HG02938 (cell line): ENCODE measurements around the gene PAF1.
"Not testable (repeated sequence)": the region's sequence is repeated elsewhere in the genome, so short reads cannot be mapped to it uniquely, and the experiment has no call there.

Experiments
- ATAC-seq: cut with Tn5 transposase; IDR thresholded peaks from one replicate; pipeline ENCODE4 v1.9.1; 2021; ENCODE audit warnings: mild to moderate bottlenecking, moderate library complexity; ENCODE audit not compliant: unreplicated experiment

The PAF1 gene

DNA sequence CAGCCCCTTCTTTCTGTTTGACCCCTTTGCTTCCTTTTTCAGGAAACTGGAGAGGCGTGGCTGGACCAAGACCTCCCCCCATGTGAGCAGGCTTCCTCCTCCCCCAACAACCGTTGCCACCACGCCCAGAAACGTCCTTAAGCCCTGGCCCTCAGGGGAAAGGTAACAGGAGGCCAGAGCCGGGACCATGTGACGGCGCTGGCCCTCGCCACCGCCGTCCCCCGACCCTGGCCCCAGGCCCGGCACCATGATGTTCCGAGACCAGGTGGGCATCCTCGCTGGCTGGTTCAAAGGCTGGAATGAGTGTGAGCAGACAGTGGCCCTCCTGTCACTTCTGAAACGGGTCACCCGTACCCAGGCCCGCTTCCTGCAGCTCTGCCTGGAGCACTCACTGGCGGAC, 34.3 kb downstream of the PAF1 start:
- no peak for ATAC-seq

DNA sequence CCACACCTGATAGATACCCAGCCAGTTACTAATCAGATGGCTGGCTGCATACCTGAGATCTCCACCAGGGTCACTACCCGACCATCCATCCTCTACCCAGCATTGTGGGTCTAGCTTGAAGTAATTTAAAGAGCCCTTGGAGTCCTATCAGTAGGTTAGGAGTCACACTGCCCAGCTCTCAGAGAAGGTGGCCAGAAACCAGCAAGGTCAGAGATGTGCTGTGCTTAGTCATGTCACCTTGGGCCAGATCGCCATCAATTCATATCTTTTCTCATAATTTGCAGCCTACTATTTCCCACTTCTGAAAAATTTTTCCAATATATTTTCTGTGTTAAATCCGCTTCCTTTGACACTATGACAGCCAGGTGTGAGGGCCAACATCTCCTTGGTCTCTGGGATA, 34.8 kb downstream of the PAF1 start:
- no peak for ATAC-seq

GRCh38 chr19:39355253-39355652, 35.7 kb downstream of the PAF1 start:
- ATAC-seq: no peak

GRCh38 chr19:39352381-39353255, 38.3 kb downstream of the PAF1 start:
- no peak for ATAC-seq

DNA sequence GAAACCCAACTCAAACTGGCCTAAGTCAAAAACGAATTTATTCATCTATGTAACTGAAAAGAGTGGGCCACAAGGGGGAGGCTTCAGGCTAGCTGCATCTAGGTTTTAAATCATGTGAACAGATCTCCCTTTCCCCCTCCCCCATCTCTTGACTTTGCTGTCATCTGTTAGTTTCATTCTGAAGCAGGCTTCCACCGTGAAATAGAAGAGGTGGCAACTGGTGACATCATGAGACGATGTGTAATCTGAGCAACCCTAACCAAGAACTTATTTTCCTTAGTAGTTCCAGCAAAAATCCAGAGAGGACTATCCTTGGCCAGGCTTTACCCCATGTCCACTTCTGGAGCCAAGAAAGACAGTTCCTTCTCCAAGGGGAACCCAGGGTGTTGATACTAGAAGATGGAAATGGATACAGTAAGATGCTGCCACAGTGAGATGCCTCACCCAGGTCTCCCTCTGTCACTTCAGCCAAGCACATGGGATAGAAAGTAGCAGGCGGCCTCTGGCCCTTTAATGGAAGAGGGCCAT, 39.3 kb downstream of the PAF1 start:
- peak; percentile 77 for ATAC-seq

DNA sequence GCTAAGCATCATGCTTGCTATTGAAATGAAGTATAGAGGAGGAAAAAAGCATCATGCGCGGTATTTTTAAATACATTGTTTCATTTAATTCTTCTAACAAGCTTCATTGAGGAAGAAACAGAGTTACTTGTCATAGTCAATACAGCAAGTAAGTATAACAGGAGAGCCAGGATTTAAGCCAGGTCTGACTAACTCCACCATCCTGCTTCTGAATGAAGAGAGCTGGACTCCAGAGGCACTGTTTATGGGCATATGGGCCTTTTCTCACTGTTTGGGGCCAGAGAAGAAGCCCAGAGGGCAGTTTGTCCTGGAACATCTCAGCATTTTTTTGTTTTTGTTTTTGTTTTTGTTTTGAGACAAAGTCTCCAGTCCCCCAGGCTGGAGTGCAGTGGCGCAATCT, 40.8 kb downstream of the PAF1 start:
- ATAC-seq: no peak

DNA sequence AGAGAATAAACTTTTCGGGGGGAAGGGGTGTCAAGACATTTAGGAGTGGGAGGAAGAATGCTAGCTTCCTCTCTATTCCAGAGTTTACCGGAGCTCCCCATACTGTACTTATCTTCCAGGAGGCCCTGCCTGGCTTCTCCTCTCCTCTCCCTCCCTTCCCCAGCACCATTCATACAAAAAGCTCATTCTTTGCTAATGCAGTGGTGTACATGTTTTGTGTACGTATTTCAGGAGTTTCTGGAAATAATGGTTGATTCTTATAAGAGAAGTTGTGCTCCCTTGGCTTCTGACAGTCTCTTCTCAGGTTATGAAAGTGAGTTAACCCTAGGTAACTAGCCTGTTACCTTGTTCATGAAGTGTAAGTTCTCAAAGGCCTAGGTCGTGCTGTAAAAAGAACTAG, 41.6 kb downstream of the PAF1 start:
- ATAC-seq: no peak

DNA sequence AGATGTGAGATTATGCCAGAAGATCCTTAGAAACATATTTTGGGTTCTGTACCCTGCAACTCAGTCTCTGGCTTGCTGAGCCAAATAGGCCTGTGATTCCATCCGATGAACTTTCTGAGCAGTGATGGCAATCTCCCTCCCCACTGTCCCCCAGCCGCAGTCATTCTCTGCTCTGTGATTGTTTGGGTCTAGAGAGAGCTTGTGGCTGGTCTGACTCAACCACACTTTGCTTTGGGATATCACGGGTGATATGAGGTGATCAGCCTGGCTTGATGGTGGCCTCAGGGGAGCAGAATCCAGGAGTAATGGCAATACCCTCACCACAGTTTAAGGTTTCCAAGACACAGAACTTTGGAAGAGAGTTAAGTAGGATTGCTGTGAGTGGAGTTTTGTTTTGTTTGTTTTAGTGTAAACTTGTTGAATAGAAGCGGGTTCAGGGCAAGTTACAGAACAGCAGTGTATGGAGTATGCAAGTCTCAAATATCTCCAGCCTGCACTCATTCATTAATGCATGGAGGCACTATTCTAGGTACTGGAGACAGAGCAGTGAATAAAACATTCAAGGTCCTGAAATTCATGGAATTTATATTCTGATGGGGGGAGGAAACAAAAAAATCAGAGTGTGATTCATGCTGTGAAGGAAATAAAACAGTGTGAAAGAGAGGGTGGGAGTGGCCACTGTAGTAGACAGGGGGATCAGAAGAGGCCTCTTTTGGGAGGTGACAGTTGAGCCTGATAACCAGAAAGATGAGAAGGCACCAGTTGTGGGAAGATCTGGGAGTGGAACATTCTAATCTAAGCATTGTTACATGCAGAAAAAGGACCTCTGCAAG, 43.4 kb downstream of the PAF1 start:
- ATAC-seq: no peak

DNA sequence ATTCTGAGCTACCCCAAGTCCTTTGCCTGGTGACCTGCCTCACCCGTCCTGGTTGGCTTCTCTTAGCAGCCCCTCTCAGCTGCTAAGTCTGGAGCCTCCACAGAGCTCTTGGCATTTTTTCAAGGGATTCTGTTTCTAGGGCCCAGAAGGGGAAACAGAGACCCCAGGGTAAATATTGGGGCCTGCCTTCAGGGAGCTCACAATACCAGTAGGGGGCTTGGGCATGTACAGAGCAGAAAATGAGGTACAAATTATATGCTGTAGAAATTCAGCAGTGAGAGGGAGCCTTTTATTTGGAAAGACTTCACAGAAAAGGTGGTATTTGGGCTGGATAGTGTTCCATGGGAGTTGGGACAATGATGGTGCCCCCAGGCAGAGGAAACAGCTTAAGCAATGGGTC, 45.0 kb downstream of the PAF1 start:
- no peak for ATAC-seq

DNA sequence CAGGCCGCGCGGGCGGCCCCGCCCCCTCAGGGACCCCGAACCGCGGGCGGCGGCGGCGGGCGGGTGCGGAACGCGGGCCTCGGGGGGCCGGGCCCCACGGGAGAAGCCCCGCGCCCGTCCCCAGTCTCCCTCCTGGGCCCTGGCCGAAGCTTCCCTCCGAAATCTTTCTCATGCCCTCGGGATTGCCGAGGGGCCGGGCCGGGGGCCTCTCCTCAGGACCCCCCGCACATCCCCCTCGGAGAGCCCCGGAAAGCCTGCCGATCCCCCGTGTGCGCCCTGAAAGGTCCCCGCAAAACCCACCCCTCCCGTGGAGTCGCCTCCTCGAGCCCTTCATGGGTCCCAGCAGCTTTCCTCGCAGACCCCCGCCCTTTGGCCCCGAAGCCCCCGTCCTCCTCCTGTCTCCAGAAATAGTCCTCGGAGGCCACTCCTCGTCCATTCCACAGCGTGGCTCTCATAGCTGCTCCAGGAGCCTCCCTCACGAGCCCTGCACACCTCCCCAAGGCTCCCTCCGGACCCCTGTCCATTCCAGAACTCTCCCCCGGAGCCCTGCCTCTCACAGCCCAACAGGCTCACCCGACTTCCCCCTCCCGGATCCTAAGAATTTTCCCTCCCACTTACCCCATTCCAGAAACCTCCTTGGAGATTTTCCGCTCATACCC, 48.1 kb downstream of the PAF1 start:
- no peak for ATAC-seq

GRCh38 chr19:39341719-39342604, 48.9 kb downstream of the PAF1 start, which contains the start of gene SAMD4B:
SAMD4B (plus strand) TSS chr19:39342421; CDS start chr19:39356894, 14,473 bp downstream.
- peak; percentile 85 for ATAC-seq

DNA sequence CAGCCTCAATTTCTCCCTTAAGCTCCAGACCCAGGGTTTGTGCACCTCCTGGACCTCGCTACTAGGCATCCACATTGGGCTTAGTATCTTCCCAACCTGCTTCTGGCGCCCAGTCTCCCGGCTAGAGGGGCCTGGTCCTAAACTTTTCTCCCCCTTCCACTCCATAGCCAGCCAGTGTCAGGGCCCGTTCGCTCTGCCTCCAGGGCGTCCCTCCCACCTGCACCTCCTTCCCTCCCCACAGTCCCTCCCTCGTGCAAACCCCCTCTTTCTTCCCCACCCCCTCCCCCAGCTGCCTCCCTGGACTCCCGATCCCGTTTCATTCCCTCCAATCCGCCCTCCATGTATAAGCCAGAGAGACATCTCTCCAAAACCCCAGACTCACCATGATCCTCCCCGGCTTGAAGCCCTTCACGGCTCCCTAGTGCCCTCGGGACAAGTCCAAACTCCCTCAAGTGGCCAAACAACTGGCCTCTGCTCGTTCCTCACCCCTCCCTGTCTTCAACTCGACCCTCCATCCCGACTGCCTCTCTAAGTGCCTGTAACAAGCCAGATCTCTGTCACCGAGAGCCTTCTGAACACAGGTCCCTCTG, 49.7 kb downstream of the PAF1 start:
- ATAC-seq: no peak

- ATAC-seq: not testable (repeated sequence)
Observed at GRCh38 chr19:39340156-39340555, 50.8 kb downstream of the PAF1 start.

- no peak for ATAC-seq
Observed at GRCh38 chr19:39339674-39340073, 51.2 kb downstream of the PAF1 start.

DNA sequence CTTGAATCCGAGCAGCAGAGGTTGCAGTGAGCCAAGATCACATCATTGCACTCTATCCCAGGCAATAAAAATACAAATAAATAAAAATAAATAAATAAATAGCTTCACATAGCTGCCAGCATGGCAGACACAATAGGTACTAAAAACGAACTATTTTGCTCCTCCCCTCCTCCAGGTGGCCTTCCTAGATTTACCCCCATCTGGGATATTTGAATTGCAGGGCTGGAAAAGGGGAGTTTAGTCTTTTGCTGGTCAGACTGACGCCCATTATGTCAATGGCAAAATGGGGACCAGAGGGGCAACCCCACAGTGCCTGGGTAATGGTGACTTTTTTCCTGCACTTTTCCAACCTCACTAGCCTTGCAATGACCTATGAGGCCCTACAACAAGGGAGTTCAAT, 54.4 kb downstream of the PAF1 start:
- ATAC-seq: no peak
